GM19397 (cell line): ENCODE measurements around the gene TTC12.
"Not testable (repeated sequence)": the region's sequence is repeated elsewhere in the genome, so short reads cannot be mapped to it uniquely, and the experiment has no call there.

Source experiments
- ATAC-seq: cut with Tn5 transposase; IDR thresholded peaks from one replicate; pipeline ENCODE4 v1.9.1; 2021; ENCODE audit warnings: mild to moderate bottlenecking, moderate library complexity; ENCODE audit not compliant: unreplicated experiment

Gene TTC12

DNA sequence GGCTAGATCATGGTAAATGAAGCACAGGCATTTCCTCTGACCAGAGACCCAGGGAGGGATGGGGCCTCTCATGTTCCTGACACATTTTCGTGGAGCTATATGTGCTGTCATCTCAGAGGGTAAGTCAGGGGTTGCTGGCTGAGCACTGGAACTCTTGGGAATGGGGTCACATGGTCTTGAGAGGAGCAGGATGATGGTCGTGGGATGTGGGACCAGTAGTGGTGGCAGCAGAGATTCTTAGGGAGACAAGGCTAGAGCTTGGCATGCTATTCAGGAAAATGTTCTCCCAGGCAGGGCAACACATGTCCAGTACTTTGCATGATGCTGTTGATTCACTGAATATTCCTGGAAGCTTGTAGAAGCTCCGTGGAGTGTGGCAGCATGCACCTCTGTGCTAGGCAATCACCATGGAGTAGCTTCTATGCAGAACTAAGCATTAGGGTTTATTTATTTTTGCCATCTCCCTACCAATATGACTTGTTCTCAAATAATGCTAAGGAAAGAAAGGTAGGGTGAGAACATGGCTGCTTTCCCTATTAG lies 31.4 kb upstream of the TTC12 start:
- ATAC-seq = no peak

GRCh38 chr11:113283881-113284280 lies 30.5 kb upstream of the TTC12 start:
- no peak for ATAC-seq

DNA sequence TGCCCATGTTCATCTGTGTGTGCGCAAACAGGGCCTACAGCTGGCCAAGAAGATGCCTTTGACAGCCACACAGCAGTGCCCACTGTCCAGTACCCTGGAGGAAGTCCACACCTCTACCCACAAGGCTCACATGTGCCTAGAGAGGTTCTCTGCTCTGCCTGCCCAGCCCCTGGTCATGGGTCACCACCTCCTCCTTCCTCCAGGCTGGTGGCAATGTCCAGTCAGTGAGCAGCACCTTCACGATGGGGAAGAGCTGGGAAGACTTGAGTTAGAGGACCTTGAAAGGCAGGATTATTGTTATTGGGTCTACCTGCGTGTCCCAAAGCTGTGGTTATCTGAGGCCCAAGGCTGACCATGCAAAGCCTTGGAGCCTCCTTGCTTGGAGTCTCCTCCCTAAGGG lies 28.4 kb upstream of the TTC12 start:
- ATAC-seq = no peak

DNA sequence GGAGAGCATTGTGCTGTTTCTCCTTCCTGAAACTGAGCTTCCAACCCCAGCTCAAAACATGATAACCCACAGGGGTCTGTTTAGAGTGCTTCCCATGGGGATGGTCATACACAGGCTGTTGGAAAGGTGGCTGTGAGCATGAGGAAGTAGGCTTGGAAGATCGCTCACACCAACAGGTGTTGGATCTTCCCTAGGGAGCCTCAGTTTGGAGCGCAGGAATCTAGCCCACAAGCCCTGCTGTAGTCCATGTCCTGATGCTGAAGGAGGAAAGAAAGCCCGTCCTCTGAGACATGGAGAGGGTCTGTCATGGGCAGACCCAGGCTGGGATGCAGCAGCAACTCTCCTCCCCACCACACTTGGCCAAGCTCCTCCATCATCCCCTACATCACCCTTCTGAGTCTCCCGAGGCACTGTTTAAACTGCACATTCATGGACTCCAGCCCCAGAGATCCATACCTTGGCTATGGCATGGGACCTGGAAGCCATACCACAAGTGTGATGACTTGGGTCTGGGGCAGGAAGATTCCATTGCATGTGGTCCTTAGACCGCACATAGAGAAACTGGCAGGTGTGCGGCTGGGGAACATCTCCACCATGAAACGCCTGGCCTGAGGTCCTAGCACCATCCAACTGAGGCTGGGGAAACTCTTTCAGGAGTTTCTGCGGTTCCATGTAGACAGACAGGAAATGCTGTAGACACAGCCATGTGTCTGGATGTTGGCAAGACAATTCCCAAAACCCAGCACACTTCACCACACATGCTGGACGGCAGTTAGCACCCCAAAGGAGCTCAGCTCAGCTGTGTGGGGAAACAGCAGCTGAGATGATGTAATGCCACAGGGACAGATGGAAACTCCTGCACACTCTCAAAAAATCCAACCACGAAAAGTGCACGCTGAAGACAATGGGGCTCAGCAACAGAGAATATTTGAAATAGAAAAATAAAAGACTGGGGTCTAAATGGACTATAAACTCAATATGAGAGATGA lies 27.6 kb upstream of the TTC12 start:
- no peak for ATAC-seq

DNA sequence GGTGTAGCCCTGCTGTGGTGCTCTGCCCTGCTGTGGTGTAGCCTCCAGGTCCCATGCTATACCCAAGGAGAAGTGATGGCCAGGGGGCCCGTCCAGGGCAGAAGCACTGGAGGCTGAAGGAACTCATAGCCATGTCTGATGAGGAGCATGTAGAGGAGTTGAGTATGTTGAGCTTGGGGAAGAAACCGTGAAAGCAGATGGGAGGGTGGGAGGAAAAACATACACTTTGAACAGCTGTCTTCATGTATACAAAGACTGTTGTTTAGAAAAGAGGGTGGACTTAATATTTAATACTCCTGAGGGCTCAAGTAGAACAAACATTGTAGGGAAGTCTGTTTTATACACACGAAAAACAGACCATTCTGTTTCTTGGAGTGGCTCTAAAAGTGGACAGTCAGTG lies 26.6 kb upstream of the TTC12 start:
- ATAC-seq = no peak

GRCh38 chr11:113288286-113288863 lies 26.0 kb upstream of the TTC12 start:
- no peak for ATAC-seq

- peak; percentile 87 for ATAC-seq
Measured at GRCh38 chr11:113289431-113290187, 24.8 kb upstream of the TTC12 start.

- ATAC-seq = no peak
Measured at GRCh38 chr11:113293936-113294335, 20.4 kb upstream of the TTC12 start.

GRCh38 chr11:113295993-113296392 lies 18.4 kb upstream of the TTC12 start:
- ATAC-seq = no peak

DNA sequence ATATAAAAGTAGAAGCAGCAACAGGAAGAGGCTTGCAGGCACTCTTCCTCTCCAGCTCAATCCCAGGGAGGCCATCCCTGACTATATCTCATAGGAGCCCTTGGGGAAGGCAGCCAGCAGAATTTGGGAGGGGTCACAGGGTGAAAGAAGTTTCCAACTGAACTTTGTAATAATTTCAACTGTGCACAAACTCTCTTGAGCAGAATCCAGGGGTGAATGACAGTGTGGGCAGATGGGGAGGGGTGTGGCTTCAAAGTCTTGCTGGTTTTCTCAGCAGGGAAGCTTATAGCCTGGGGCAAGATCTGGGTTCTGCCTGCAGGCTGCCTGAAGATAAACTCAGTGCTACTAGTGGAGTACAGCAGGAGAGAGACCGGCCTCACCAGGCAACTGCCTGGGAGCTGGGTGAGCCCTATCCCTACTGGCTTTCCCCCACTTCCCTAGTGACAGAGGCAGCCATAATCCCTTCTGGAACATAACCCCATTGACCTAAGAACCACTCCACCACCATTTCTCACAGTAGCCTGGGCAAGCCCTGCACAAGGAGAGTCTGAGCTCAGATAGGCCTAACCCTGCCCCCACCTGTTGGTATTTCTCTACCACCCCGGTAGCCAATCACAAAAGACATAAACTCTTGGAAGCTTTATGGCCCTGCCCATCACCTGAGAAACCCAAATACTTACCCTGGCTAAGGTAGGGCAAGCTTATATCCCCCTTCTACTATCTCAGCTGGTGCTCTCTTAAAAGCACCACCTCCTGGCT lies 17.8 kb upstream of the TTC12 start:
- no peak for ATAC-seq

GRCh38 chr11:113298496-113298895 lies 15.9 kb upstream of the TTC12 start:
- ATAC-seq = not testable (repeated sequence)

DNA sequence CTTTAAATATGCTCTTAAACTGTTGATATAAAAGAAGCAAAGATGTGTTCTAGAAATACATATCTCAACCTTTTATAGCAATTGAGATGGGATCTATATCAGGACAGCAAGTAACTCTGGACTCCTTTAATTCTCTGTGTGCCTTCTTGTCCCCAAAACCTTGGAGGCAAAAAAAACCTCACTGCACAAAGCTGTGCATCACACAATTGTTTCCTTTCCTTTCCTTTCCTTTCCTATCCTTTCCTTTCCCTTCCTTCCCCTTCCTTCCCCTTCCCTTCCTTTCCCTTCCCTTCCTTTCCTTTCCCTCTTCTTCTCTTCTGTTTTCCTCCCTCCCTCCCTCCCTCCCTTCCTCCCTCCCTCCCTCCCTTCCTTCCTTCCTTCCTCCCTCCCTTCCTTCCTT lies 9.5 kb upstream of the TTC12 start:
- ATAC-seq = no peak

- peak; percentile 80 for ATAC-seq
Measured at GRCh38 chr11:113305440-113306336, 8.7 kb upstream of the TTC12 start.

DNA sequence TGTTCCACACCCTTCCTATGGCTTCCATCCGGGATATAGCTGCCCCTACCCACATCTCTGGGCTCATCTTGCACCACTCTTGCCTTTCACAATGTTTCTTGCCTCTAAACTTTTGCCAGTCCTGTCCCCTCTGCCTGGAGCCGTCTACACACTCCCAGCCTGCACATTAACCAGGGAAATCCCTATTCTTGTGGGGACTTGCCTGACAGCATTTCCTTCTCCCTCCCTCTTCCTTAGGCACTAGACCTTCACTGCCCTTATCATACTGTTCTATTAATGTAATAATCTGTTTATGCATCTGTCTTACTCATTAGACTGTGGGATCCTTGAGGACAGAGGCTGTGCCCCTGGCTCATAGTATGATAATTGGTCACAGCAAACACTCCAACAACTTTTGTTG lies 5.8 kb upstream of the TTC12 start:
- no peak for ATAC-seq

DNA sequence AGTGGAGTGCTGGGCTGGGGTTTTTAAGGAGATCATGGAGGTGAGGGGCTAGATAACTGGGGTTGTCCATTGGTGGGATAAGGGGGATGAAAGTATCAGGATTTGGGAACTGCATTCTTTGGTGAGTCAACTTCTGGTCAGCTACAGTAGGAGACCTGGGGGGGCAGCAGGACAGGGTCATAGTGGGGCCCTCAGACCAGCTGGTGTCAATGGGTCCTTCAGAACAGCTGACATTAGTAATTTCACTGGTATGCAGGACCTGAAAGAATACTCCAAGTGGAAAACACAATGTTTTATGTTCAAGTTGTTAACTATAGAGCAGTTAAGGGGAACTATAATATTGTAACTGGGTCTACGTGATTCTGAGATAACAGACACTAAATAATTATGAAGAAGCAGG lies 2.8 kb upstream of the TTC12 start:
- no peak for ATAC-seq

GRCh38 chr11:113313601-113314000 lies 782 bp upstream of the TTC12 start:
- no peak for ATAC-seq

GRCh38 chr11:113314065-113314388 lies 356 bp upstream of the TTC12 start:
- no peak for ATAC-seq

DNA sequence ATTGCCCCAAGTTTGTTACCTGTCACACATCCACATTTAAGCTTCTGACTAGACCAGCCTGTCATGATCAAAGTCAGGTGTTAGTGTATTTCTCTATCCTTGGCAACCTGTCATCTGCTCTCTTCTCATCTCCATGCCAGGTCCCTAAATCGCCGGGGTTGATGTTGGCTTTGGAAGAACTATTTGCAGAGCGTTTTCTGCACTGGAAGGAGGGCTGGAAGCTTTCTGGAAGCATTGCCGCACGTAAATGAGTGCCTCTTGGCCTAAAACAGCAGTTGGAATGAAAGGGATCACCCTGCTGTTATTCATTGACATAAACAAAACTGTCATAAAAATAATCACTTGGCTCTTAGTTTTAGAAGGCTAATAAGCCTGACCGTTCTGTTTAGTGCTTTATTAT lies 1.4 kb downstream of the TTC12 start:
- ATAC-seq = no peak

DNA sequence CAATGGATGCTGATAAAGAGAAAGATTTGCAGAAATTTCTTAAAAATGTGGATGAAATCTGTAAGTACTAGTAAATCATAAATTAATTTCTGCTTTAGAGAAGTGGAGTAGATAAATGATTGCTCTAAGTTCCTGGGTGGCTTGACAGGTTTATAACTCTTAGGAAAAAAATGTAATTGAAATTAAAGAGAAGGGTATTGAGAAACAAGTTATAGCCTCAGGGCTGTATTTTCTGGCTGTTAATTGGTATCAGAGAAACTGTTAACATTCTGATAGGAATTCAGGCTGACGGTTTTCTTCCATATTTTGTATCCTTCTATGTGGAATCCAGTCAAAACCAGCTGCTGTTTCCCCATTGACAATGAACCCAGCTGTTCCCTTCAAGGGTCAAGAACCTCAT lies 1.9 kb downstream of the TTC12 start:
- ATAC-seq = no peak

- no peak for ATAC-seq
Measured at GRCh38 chr11:113317339-113317738, 3.0 kb downstream of the TTC12 start.
